GM19023 (cell line): Measurements from ENCODE around the gene PLXNB2.
A peak's percentile ranks its signal among the peaks of the same experiment; 100 is the strongest.
"Not testable (repeated sequence)": the region's sequence is repeated elsewhere in the genome, so short reads cannot be mapped to it uniquely, and the experiment has no call there.

Experiments
- ATAC-seq: cut with Tn5 transposase; IDR thresholded peaks from one replicate; pipeline ENCODE4 v1.9.1; 2021; ENCODE audit warnings: mild to moderate bottlenecking, moderate library complexity; ENCODE audit not compliant: unreplicated experiment

The PLXNB2 gene

GRCh38 chr22:50306753-50307749, at the start of gene PLXNB2:
Gene PLXNB2, minus strand, starts transcription at chr22:50307646. Its CDS starts 17,062 bp downstream, at chr22:50290584.
- peak; percentile 50 for ATAC-seq

DNA sequence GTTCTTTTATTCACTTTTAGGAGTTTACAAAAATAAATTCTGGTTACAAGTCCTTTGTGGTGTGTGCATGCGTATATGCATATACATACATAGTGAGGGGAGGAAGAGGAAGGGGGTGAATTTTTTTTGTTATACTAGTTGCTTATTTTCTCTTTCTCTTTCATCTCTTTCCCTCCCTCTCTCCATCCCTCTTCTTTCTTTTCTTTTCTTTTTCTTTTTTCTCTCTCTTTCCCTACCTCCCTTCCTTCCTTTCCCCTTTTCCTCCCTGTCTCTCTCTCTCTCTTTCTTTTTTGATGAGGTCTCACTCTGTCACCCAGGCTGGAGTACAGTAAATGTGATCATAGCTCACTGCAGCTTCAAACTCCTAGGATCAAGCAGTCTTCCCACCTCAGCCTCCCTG, 49.8 kb upstream of the PLXNB2 start:
- ATAC-seq, result no peak

GRCh38 chr22:50356186-50356585, 48.7 kb upstream of the PLXNB2 start:
- no peak for ATAC-seq

- ATAC-seq, result no peak
Observed at GRCh38 chr22:50348058-50348457, 40.6 kb upstream of the PLXNB2 start.

GRCh38 chr22:50347157-50347556, 39.7 kb upstream of the PLXNB2 start:
- no peak for ATAC-seq

- no peak for ATAC-seq
Observed at GRCh38 chr22:50346470-50346869, 39.0 kb upstream of the PLXNB2 start.

DNA sequence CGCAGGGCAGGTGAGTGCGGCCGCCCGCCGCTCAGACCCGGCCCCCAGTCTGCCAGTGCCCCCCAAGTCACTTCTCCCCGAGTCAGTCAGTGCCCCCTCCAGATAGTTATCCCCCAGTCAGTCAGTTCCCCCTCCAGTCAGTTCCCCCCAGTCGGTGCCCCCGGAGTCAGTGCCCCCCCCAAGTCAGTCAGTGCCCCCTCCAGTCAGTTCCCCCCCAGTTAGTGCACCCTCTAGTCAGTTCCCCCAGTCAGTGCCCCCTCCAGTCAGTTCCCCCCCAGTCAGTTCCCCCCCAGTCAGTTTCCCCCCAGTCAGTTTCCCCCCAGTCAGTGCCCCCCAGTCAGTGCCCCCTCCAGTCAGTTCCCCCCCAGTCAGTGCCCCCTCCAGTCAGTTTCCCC, 36.1 kb upstream of the PLXNB2 start:
- no peak for ATAC-seq

DNA sequence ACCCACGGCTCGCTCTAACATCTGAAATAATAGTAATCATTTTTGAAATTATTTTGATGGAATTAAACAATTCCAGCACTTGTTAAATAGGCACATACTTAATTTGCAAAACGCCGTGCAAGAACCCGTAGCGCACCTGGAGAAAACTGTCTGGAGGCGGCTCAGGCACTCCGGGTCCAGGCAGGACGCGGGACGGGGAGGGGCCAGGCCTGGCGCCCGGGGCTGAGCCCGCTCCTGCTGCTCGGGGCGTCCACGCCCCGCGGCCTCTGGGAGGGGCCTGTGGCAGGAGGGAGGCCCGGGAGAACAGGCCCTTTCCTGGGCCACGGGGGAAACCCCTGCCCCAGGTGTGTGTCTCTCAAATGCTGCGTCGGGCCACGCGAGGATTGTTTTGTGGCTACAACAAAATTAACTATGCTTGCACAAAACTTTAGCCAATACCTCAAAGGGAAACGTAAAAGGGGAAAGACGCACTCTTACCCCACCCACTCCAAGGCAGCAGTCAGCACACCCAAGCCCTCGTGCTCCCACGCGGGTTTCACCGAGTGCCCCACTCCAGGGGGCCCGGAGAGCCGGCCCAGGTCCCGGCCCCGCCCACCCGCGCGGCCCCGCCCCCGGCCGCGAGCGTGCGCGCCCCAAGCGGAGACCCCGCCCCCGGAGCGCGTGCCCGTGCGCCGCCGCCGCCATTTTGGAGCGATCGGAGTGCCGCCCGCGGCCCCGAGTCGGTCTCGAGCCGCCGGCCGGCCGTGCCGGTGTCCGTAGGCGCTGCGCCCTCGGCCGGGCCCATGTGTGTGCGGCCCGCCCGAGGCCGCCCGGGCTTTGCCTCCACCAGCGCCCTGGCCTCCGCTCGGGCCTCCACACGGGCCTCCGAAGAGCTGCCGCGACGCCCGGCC, 35.5 kb upstream of the PLXNB2 start, which contains the start of gene PPP6R2:
Gene PPP6R2 (plus strand): TSS at position 677 of the 890 bp plus-strand sequence. CDS start 50,582 bp downstream, outside the sequence.
- peak; percentile 71 for ATAC-seq

- peak; percentile 49 for ATAC-seq
Observed at GRCh38 chr22:50341977-50342650, 34.7 kb upstream of the PLXNB2 start.

DNA sequence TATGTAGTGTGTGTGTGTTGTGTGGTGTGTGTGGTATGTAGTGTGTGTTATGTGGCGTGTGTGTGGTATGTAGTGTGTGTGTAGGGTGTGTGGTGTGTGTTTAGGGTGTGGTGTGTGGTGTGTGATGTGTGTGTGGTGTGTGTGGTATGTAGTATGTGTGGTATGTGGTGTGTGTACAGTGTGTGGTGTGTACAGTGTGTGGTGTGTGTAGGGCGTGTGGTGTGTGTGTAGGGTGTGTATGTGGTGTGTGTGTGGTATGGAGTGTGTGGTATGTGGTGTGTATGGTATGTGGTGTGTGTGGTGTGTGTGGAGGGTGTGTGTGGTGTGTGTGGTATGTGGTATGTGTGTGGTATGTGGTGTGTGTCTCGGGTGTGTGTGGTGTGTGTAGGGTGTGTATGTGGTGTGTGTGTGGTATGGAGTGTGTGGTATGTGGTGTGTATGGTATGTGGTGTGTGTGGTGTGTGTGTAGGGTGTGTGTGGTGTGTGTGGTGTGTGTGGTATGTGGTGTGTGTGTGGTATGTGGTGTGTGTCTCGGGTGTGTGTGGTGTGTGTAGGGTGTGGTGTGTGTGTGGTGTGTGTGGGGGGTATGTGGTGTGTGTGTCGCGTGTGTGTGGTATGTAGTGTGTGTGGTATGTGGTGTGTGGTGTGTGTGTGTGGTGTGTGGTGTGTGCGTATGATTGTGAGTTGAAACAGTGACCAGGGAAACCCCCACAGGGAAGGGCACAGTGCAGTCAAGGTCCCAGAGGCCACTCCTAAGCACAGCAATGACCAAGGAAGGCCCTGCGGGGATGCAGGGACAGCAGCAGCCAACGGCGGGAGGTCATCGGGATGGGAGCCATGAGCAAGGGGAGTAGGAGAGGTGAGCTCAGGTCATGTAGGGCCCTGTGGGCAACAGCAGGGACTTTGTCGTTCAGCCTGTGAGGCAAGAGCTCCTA, 32.8 kb upstream of the PLXNB2 start:
- no peak for ATAC-seq

GRCh38 chr22:50338860-50339462, 31.5 kb upstream of the PLXNB2 start:
- no peak for ATAC-seq

DNA sequence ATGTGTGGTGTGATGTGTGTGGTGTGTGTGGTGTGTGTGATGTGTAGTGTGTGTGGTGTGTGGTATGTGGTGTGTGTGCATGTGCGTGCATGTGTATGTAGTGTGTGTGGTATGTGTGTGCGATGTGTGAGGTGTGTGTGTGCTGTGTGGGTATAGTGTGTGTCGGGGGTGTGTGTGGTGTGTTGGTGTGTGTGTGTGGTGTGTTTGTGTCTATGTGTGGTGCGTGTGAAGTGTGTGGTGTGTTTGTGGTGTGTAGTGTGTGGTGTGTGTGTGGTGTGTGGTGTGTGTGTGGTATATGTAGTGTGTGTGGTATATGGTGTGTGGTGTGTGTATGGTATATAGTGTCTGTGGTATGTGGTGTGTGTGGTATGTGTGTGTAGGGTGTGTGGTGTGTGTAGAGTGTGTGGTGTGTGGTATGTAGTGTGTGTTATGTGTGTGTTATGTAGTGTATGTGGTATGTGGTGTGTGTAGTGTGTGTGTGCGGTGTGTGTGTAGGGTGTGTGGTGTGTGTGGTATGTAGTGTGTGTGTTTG, 30.7 kb upstream of the PLXNB2 start:
- ATAC-seq, result no peak

DNA sequence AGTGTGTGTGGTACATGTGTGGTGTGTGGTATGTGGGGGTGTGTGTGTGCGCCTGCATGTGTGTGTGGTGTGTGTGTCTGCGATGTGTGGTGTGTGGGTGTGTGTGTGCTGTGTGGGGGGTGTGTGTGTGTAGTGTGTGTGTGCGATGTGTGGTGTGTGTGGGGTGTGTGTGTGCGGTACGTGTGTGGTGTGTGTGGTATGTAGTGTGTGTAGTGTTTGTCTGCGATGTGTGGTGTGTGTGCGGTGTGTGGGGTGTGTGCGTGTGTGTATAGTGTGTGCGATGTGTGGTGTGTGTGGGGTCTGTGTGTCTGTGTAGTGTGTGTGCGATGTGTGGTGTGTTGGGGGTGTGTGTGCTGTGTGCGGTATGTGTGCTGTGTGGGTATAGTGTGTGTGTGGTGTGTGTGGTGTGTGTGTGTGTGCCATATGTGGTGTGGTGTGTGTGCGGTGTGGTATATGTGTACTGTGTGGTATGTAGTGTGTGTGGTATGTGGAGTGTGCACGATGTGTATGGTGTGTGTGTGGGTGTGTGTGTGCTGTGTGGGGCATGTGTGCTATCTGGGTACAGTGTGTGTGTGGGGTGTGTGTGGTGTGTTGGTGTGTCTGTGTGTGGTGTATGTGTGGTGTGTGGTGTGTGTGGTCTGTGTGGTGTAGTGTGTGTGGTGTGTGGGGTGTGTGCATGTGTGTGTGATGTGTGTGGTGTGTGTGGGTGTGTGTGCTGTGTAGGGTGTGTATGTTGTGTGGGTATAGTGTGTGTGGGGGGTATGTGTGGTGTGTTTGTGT, 30.0 kb upstream of the PLXNB2 start:
- no peak for ATAC-seq

DNA sequence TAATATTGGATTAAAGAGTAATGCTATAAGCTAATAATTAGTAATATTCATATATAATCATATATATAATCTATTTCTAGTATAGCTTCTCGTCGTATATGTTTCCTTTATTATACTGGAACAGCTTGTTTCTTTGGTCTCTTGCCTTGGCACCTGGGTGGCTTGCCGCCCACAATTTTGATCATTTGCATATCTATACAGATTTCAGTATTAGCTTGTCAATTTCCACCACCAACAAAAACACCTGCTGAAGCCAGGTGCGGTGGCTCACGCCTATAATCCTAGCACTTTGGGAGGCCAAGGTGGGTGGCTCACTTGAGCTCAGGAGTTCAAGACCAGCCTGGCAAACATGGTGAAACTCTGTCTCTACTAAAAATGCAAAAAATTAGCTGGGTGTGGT, 27.0 kb upstream of the PLXNB2 start:
- ATAC-seq, result not testable (repeated sequence)

GRCh38 chr22:50329236-50329635, 21.8 kb upstream of the PLXNB2 start:
- no peak for ATAC-seq

DNA sequence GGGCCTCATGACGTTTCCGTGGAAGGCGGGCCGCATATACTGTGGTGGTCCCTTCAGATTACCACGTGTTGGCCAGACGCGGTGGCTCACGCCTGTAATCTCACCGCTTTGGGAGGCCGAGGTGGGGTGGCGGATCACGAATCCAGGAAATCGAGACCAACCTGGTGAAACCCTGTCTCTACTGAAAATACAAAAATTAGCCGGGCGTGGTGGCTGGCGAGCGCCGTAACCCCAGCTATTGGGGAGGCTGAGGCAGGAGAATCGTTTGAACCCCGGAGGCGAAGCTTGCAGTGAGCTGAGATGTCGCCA, 20.2 kb upstream of the PLXNB2 start:
- no peak for ATAC-seq

- ATAC-seq, result peak; percentile 66
Observed at GRCh38 chr22:50326956-50327710, 19.7 kb upstream of the PLXNB2 start, which contains the start of gene DENND6B. Gene DENND6B, minus strand, starts transcription at chr22:50327012. Its CDS starts 24 bp downstream, at chr22:50326988.
